Transverse colon (tissue), 4 donors: ENCODE results near the gene RAPGEF1.
A peak's percentile ranks its signal among the peaks of the same experiment; 100 is the strongest.

Source experiments
- EP300 ChIP-seq: sonication (generic); formaldehyde crosslinking; IDR thresholded peaks from one replicate; pipeline ENCODE4 v1.6.1; 2017; ENCODE audit warnings: antibody characterized with exemption, low read depth
- POLR2A ChIP-seq: fragments of 450-650 bp; IDR thresholded peaks from one replicate; pipeline ENCODE4 v1.6.1; 2016; ENCODE audit warnings: antibody characterized with exemption, mild to moderate bottlenecking, moderate library complexity
- POLR2AphosphoS5 ChIP-seq, 3 donors: sonication (generic); formaldehyde crosslinking; IDR thresholded peaks; one replicate each; pipeline ENCODE4 v1.6.1; 2016; ENCODE audit warnings: antibody characterized with exemption in 3 of 3
- TF ChIP-seq, protein P1 (sequence below), 5 experiments: fragments of 200-600 bp in 3 of 5; fragments of 450-650 bp in 2 of 5; sonication (generic) in 3 of 5; IDR thresholded peaks; 1 replicate in 2 of 5; 2 replicates in 3 of 5; pipeline ENCODE4 v1.5.1; 2016 to 2017; ENCODE audit warnings: antibody characterized with exemption in 5 of 5, inconsistent platforms in 3 of 5, mild to moderate bottlenecking in 2 of 5, moderate library complexity in 1 of 5

DNA sequence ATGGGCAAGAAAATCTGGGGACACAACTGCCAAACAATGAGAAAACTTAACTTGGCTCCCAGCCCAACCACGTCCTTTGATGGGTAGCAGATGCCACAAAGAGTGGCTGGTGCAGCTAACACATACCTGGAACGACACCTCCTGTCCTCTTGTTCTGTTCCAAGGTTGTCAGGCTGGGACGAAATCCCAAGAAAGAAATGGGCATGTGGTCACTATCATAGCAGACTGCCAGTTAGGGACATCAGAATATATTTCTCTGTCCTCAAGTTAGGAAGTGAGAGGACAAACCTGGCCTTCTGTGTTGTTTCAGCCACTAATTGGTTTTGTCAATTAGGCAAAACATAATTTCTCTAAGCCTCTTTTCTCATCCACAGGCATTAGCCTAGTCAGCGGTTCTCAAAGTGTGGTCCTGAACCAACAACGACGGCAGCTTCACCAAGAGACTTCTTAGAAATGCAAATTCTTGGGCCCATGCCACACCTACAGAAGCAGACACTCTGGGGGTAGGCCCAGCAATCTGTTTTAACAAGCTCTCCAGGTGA is 63.4 kb downstream of the RAPGEF1 start:
- TF ChIP-seq, protein P1, sequence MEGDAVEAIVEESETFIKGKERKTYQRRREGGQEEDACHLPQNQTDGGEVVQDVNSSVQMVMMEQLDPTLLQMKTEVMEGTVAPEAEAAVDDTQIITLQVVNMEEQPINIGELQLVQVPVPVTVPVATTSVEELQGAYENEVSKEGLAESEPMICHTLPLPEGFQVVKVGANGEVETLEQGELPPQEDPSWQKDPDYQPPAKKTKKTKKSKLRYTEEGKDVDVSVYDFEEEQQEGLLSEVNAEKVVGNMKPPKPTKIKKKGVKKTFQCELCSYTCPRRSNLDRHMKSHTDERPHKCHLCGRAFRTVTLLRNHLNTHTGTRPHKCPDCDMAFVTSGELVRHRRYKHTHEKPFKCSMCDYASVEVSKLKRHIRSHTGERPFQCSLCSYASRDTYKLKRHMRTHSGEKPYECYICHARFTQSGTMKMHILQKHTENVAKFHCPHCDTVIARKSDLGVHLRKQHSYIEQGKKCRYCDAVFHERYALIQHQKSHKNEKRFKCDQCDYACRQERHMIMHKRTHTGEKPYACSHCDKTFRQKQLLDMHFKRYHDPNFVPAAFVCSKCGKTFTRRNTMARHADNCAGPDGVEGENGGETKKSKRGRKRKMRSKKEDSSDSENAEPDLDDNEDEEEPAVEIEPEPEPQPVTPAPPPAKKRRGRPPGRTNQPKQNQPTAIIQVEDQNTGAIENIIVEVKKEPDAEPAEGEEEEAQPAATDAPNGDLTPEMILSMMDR (IDR thresholded peaks at IDR 0.05), result no peak
- TF ChIP-seq POLR2A (no peak), EP300 (no peak), POLR2AphosphoS5 (IDR thresholded peaks at IDR 0.05) (peak in 1 of 3 donors; percentile 60)
